ENCODE measurements around the gene OTUD1.

Gene OTUD1

GRCh38 chr10:23402856-23403255 is 36.0 kb upstream of the OTUD1 start:
- TF ChIP-seq CTCF (IDR thresholded peaks at IDR 0.05; ENCODE audit: extremely low read depth, missing control alignments): no peak
- no peak for DNase-seq (ENCODE audit: low spot score)

- TF ChIP-seq CTCF (IDR thresholded peaks at IDR 0.05; ENCODE audit: extremely low read depth, missing control alignments): no peak
- no peak for DNase-seq (ENCODE audit: low spot score)
Measured at GRCh38 chr10:23403278-23403677, 35.6 kb upstream of the OTUD1 start.

DNA sequence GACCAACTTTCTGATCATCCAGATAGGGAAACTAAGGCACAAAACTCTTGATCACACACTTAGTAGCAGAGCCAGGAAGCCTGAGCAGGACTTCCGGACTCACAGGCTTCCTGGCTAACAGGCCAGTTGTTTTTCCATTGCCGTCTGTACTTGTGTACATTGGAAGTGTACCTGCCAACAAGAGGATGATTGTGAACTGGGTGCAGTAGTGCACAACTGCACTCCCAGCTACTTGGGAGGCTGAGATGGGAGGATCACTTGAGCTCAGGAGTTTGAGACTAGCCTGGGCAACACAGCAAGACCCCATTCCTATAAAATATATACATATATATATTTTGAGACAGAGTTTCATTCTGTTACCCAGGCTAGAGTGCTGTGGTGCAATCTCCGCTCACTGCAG is 35.2 kb upstream of the OTUD1 start:
- TF ChIP-seq CTCF (IDR thresholded peaks at IDR 0.05; ENCODE audit: extremely low read depth, missing control alignments): no peak
- no peak for DNase-seq (ENCODE audit: low spot score)

DNA sequence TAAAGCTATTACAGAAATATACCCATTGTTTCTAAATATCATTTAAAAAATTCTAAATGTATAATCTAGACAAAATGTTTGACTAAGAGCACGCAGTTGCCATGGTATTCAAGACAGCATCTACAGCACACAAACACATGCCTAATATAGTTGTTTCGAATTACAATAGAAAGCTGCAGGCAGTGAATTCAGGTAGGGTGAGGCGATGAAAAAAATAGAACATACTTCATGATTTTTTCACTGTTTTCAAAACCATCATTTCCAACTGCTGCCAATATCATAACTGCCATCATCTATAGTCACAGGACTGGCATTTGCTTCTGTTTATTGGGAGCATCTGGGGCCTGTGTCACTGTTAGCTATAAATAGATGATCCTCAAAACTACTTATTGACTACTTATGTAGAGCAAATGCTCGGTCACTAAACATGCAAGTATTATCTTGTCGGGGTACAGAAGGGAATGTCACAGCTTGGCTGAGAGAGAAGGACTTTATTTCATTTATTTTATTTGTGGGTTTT is 34.4 kb upstream of the OTUD1 start:
- TF ChIP-seq CTCF (IDR thresholded peaks at IDR 0.05; ENCODE audit: extremely low read depth, missing control alignments): no peak
- no peak for DNase-seq (ENCODE audit: low spot score)

- TF ChIP-seq CTCF (IDR thresholded peaks at IDR 0.05; ENCODE audit: extremely low read depth, missing control alignments): no peak
- no peak for DNase-seq (ENCODE audit: low spot score)
Measured at GRCh38 chr10:23405540-23405939, 33.3 kb upstream of the OTUD1 start.

GRCh38 chr10:23406409-23406808 is 32.5 kb upstream of the OTUD1 start:
- no peak for TF ChIP-seq CTCF (IDR thresholded peaks at IDR 0.05; ENCODE audit: extremely low read depth, missing control alignments)
- no peak for DNase-seq (ENCODE audit: low spot score)

DNA sequence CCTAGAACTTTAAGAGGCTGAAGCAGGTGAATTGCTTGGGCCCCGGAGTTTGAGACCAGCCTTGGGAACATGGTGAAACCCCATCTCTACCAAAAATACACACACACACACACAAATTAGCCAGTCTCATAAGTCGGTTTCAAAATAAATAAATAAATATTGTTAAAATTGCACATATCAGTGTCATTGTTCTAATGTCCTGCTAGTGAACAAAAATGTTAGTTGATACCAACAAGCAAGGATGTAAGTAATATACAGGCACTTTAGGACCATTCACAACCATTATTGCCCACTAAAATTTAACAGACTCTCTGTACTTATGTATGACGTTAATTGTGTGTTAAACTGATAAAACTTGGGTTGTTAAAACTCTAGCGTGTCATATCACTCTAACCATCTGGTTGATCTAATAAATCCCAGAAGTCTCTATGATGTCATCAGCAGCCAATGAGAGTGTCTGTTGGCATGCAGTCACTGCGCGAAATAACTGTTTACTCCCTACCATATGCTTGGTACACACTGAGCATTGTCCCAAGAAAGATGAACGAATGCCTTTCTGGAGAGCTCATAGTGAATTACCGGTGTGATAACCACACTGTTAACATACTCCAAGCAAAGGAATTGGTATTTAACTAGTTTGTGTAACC is 30.4 kb upstream of the OTUD1 start:
- no peak for TF ChIP-seq CTCF (IDR thresholded peaks at IDR 0.05; ENCODE audit: extremely low read depth, missing control alignments)
- no peak for DNase-seq (ENCODE audit: low spot score)
